ENCODE measurements around the gene RAB40B.

Gene RAB40B

GRCh38 chr17:82605939-82606600 lies 92.4 kb downstream of the RAB40B start:
- TF ChIP-seq POLR2A (IDR thresholded peaks at IDR 0.05; ENCODE audit: low read length) (no peak), GATA1 (IDR thresholded peaks at IDR 0.05; ENCODE audit: low read depth, low read length) (no peak)
- no peak for DNase-seq

All from erythroblast (primary cell).